H1 (cell line): ENCODE data around the gene LMBR1. TPM values are rescaled to one million over a fixed set of nuclear protein-coding genes. Genes with fewer than 3 reads are reported as not detected.

Experiments used
- CTCF ChIA-PET: fragments of 300-600 bp; sonication (Branson Sonifier 250); formaldehyde crosslinking; loops from one replicate; lab custom pipeline; 2021; ENCODE audit not compliant: partially characterized antibody; lab: Charles Lee
- POLR2A ChIA-PET: fragments of 300-600 bp; sonication (Branson Sonifier 250); formaldehyde crosslinking; loops from one replicate; lab custom pipeline; 2021; ENCODE audit warnings: inconsistent platforms; ENCODE audit not compliant: partially characterized antibody; lab: Charles Lee
- DNase-seq, 2 experiments: peaks; one replicate each; pipeline versions ENCODE4 v3.0.0 to v3.0.0-alpha.2; 2010 to 2022; ENCODE audit warnings: low spot score in 2 of 2, low read depth in 1 of 2, mixed read lengths in 1 of 2
- FAIRE-seq: peaks from 2 replicates; lab custom pipeline; 2011; peaks lifted over from hg19 to GRCh38; lab: Jason Lieb, UNC
- H2AFZ ChIP-seq: 2 replicates; pipeline ENCODE4 v1.8.1; 2012; ENCODE audit warnings: low read length, inconsistent platforms
- H2AK5ac ChIP-seq: 2 replicates; pipeline ENCODE4 v1.6.1; 2013; ENCODE audit warnings: low read depth, low read length
- H2BK120ac ChIP-seq: replicated peaks from 2 replicates; pipeline ENCODE3; 2013; ENCODE audit warnings: low read depth, low read length, inconsistent platforms
- H2BK12ac ChIP-seq: 2 replicates; pipeline ENCODE4 v1.6.1; 2013; ENCODE audit warnings: low read depth, low read length
- H2BK15ac ChIP-seq: 2 replicates; pipeline ENCODE4 v1.6.1; 2013; ENCODE audit warnings: low read length
- H2BK20ac ChIP-seq: 2 replicates; pipeline ENCODE4 v1.6.1; 2013; ENCODE audit warnings: low read length
- H2BK5ac ChIP-seq: 2 replicates; pipeline ENCODE4 v1.6.1; 2013; ENCODE audit warnings: low read depth, low read length
- H3K14ac ChIP-seq: 2 replicates; pipeline ENCODE4 v1.6.1; 2013; ENCODE audit warnings: inconsistent platforms; ENCODE audit not compliant: insufficient read length
- H3K18ac ChIP-seq: 2 replicates; pipeline ENCODE4 v1.6.1; 2013; ENCODE audit warnings: low read length; ENCODE audit errors: extremely low read depth
- H3K23ac ChIP-seq: 2 replicates; pipeline ENCODE4 v1.6.1; 2013; ENCODE audit warnings: inconsistent platforms; ENCODE audit not compliant: insufficient read length
- H3K23me2 ChIP-seq: 2 replicates; pipeline ENCODE4 v1.6.1; 2013; ENCODE audit warnings: low read depth, low read length
- H3K27ac ChIP-seq: 2 replicates; pipeline ENCODE4 v1.6.1; 2011; ENCODE audit warnings: low read depth, low read length, inconsistent platforms
- H3K27me3 ChIP-seq, 4 experiments: replicated peaks in 1 of 4; 1 replicate in 1 of 4; 2 replicates in 3 of 4; pipeline versions ENCODE4 v1.6.1 to v1.8.1; 2011 to 2013; ENCODE audit warnings: low read length in 3 of 4, mild to moderate bottlenecking in 3 of 4, inconsistent platforms in 2 of 4, mixed read lengths in 2 of 4, moderate library complexity in 1 of 4; ENCODE audit not compliant: control insufficient read depth in 3 of 4, insufficient read depth in 3 of 4; ENCODE audit errors: extremely low read depth in 1 of 4
- H3K36me3 ChIP-seq, 4 experiments: 2 replicates each; pipeline versions ENCODE4 v1.6.1 to v1.8.1; 2011 to 2013; ENCODE audit warnings: mild to moderate bottlenecking in 4 of 4, low read length in 3 of 4, moderate library complexity in 2 of 4, control low read depth in 1 of 4, inconsistent platforms in 1 of 4; ENCODE audit not compliant: insufficient read depth in 4 of 4, control insufficient read depth in 2 of 4
- H3K4ac ChIP-seq: replicated peaks from 2 replicates; pipeline ENCODE3; 2013; ENCODE audit warnings: low read length, low read depth, mixed read lengths, inconsistent platforms; ENCODE audit not compliant: insufficient read length
- H3K4me1 ChIP-seq, 4 experiments: replicated peaks in 1 of 4; 1 replicate in 1 of 4; 2 replicates in 3 of 4; pipeline versions ENCODE4 v1.6.1 to v1.8.1; 2011 to 2013; ENCODE audit warnings: low read length in 3 of 4, inconsistent platforms in 2 of 4, mixed read lengths in 1 of 4; ENCODE audit not compliant: insufficient read depth in 4 of 4, control insufficient read depth in 3 of 4
- H3K4me2 ChIP-seq, 2 experiments: 2 replicates each; pipeline versions ENCODE4 v1.6.1 to v1.8.1; 2011 to 2013; ENCODE audit warnings: low read depth in 2 of 2, low read length in 2 of 2, control low read depth in 1 of 2, inconsistent platforms in 1 of 2, mild to moderate bottlenecking in 1 of 2; ENCODE audit not compliant: insufficient read depth in 1 of 2
- H3K4me3 ChIP-seq, 4 experiments: fragments of 200-600, 300-600 bp in 1 of 4; sonication (generic), shearing (Covaris generic), sonication (Bioruptor Twin) in 1 of 4; 2 replicates each; pipeline versions ENCODE4 v1.5.1 to v1.8.1; 2011 to 2016; ENCODE audit warnings: low read length in 4 of 4, low read depth in 3 of 4, control low read depth in 2 of 4, inconsistent platforms in 2 of 4, mild to moderate bottlenecking in 2 of 4, mixed read lengths in 1 of 4, moderate library complexity in 1 of 4; ENCODE audit not compliant: insufficient read depth in 2 of 4; ENCODE audit errors: extremely low read depth in 1 of 4
- H3K56ac ChIP-seq: replicated peaks from 2 replicates; pipeline ENCODE3; 2013; ENCODE audit warnings: low read depth, mild to moderate bottlenecking, mixed read lengths, low read length, inconsistent platforms; ENCODE audit not compliant: insufficient read length
- H3K79me1 ChIP-seq: 2 replicates; pipeline ENCODE4 v1.6.1; 2013; ENCODE audit warnings: low read depth, low read length, control low read depth
- H3K79me2 ChIP-seq, 2 experiments: 2 replicates each; pipeline versions ENCODE4 v1.6.1 to v1.8.1; 2012 to 2013; ENCODE audit warnings: low read length in 2 of 2, mild to moderate bottlenecking in 2 of 2, inconsistent platforms in 1 of 2; ENCODE audit not compliant: insufficient read depth in 2 of 2, control insufficient read depth in 1 of 2
- H3K9ac ChIP-seq, 4 experiments: replicated peaks in 1 of 4; 1 replicate in 1 of 4; 2 replicates in 3 of 4; pipeline versions ENCODE4 v1.6.1 to v1.8.1; 2011 to 2013; ENCODE audit warnings: low read depth in 3 of 4, low read length in 3 of 4, control low read depth in 2 of 4, mild to moderate bottlenecking in 2 of 4, moderate library complexity in 2 of 4, inconsistent platforms in 1 of 4; ENCODE audit errors: extremely low read depth in 1 of 4
- H3K9me3 ChIP-seq, 2 experiments: 2 replicates each; pipeline versions ENCODE4 v1.6.1 to v1.8.1; 2012 to 2013; ENCODE audit warnings: mild to moderate bottlenecking in 2 of 2, moderate library complexity in 2 of 2, control low read depth in 1 of 2, inconsistent platforms in 1 of 2, low read depth in 1 of 2, low read length in 1 of 2, mixed read lengths in 1 of 2; ENCODE audit not compliant: insufficient read depth in 2 of 2
- H4K20me1 ChIP-seq, 2 experiments: replicated peaks in 1 of 2; 2 replicates each; pipeline versions ENCODE3 to v1.8.1; 2011 to 2013; ENCODE audit warnings: inconsistent platforms in 2 of 2, low read length in 2 of 2, mild to moderate bottlenecking in 1 of 2; ENCODE audit not compliant: insufficient read depth in 2 of 2, control insufficient read depth in 1 of 2
- H4K5ac ChIP-seq: 2 replicates; pipeline ENCODE4 v1.6.1; 2013; ENCODE audit warnings: low read length, low read depth, mixed read lengths, inconsistent platforms; ENCODE audit not compliant: insufficient read length
- H4K8ac ChIP-seq: 2 replicates; pipeline ENCODE4 v1.8.0; 2013; ENCODE audit warnings: mild to moderate bottlenecking, moderate library complexity, low read length, inconsistent platforms; ENCODE audit not compliant: insufficient read depth; ENCODE audit errors: extremely low read depth
- H4K91ac ChIP-seq: replicated peaks from 2 replicates; pipeline ENCODE3; 2013; ENCODE audit warnings: low read length, mixed read lengths, inconsistent platforms; ENCODE audit not compliant: insufficient read length
- EGR1 ChIP-seq: IDR thresholded peaks from 2 replicates; pipeline ENCODE4 v1.6.1; 2011; ENCODE audit warnings: low read depth, low read length, borderline replicate concordance
- EP300 ChIP-seq, 2 experiments: IDR thresholded peaks; 1 replicate in 1 of 2; 2 replicates in 1 of 2; pipeline ENCODE4 v1.6.1; 2011 to 2012; ENCODE audit warnings: low read depth in 2 of 2, low read length in 2 of 2, mild to moderate bottlenecking in 2 of 2, borderline replicate concordance in 1 of 2, inconsistent platforms in 1 of 2, moderate library complexity in 1 of 2
- GTF2F1 ChIP-seq: IDR thresholded peaks from 2 replicates; pipeline ENCODE4 v1.6.1; 2012; ENCODE audit warnings: low read depth, low read length, improper control_type of control experiment, borderline replicate concordance
- JUN ChIP-seq: IDR thresholded peaks from 2 replicates; pipeline ENCODE4 v1.6.1; 2011; ENCODE audit warnings: low read depth, mild to moderate bottlenecking, improper control_type of control experiment, low read length
- JUND ChIP-seq: IDR thresholded peaks from 2 replicates; pipeline ENCODE4 v1.6.1; 2011; ENCODE audit warnings: mild to moderate bottlenecking, improper control_type of control experiment, low read length
- KDM4A ChIP-seq: IDR thresholded peaks from one replicate; pipeline ENCODE4 v1.7.1; 2012; ENCODE audit warnings: low read depth, mild to moderate bottlenecking, moderate library complexity, low read length, inconsistent platforms; ENCODE audit not compliant: severe bottlenecking
- NRF1 ChIP-seq: IDR thresholded peaks from 2 replicates; pipeline ENCODE4 v1.6.1; 2011; ENCODE audit warnings: mild to moderate bottlenecking, low read depth, low read length, improper control_type of control experiment
- RAD21 ChIP-seq, 2 experiments: IDR thresholded peaks in 1 of 2; conservative IDR thresholded peaks in 1 of 2; 2 replicates each; pipeline ENCODE4 v1.6.1; 2011; ENCODE audit warnings: low read depth in 2 of 2, low read length in 2 of 2, improper control_type of control experiment in 1 of 2, inconsistent platforms in 1 of 2, mild to moderate bottlenecking in 1 of 2, moderate library complexity in 1 of 2
- SP2 ChIP-seq: IDR thresholded peaks from 2 replicates; pipeline ENCODE4 v1.6.1; 2012; ENCODE audit warnings: mild to moderate bottlenecking, low read length, inconsistent platforms
- SP4 ChIP-seq: IDR thresholded peaks from 2 replicates; pipeline ENCODE4 v1.6.1; 2012; ENCODE audit warnings: low read length, inconsistent platforms
- ZNF274 ChIP-seq: IDR thresholded peaks from 2 replicates; pipeline ENCODE4 v1.7.0; 2012; ENCODE audit warnings: low read length, borderline replicate concordance; ENCODE audit errors: extremely low read depth
- WGBS, 2 experiments: shearing (Covaris generic) in 1 of 2; methylation state at CpG; one replicate each; pipeline versions ENCODE4 v1.1.6 to v1.1.7; 2013 to 2015; ENCODE audit warnings: low lambda C conversion rate in 2 of 2, mixed read lengths in 2 of 2, inconsistent platforms in 1 of 2, low coverage in 1 of 2, missing lambda C conversion rate in 1 of 2; ENCODE audit not compliant: insufficient replicate concordance in 2 of 2, insufficient coverage in 1 of 2, insufficient read length in 1 of 2; ENCODE audit errors: extremely low coverage in 1 of 2, missing lambda C conversion rate in 1 of 2; 5-methylcytosine and 5-hydroxymethylcytosine counted together
- polyA plus RNA-seq, 7 experiments: library from polyadenylated mRNA; depleted of rRNA in 3 of 7; stranded (reverse) in 5 of 7; unstranded in 2 of 7; fragments of >200 nt in 5 of 7; fragments of 200-250 nt in 2 of 7; gene quantifications; 1 replicate in 5 of 7; 2 replicates in 1 of 7; 4 replicates in 1 of 7; pipeline versions ENCODE4 v1.2.1 to v1.2.3, GENCODE V29; 2011 to 2013; ENCODE audit warnings: missing spikeins in 2 of 7, mixed read lengths in 2 of 7
- total RNA-seq: library from RNA; stranded (reverse); fragmentation: NEBNext Ultra II Directional; extraction: Animal tissue kit (Norgen Biotek cat#: 25700); gene quantifications from 2 replicates; pipeline ENCODE4 v1.2.1, GENCODE V29; 2021
- TF ChIP-seq, protein P1 (sequence below): IDR thresholded peaks from 2 replicates; pipeline ENCODE4 v1.6.1; 2011; ENCODE audit warnings: low read depth, mild to moderate bottlenecking, low read length; ENCODE audit not compliant: insufficient read depth

The LMBR1 gene
- total and polyA plus RNA-seq, 2 of the 8 experiments (the other 6 are each of a cell fraction or from before 2014, with no cell fraction given): 15.1 to 70.4 TPM

DNA sequence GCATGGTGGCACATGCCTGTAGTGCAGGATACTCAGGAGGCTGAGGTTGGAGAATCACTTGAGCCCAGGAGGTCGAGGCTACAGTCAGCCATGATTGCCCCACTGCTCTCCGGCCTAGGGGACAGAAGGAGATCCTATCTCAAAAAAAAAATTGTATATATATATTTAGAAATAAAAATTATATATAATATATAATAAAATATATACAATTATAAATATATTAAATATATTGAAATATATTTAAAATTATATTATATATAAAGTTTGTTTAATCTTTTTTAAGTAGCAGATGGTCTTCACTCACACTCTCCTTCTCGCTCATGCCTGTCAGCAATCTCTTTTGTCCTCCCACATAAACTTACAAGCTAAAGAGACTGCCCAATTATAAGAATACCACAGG, 58.5 kb downstream of the LMBR1 start:
- no peak overlapping the region for H3K56ac ChIP-seq
- no peak overlapping the region for H4K91ac ChIP-seq
- H3K4me1 ChIP-seq: peaks cover 0 to 3% (median 0%) of the 10 kb centered on the region in 4 experiments; a peak in 1 of 7 replicates
- H2AK5ac ChIP-seq: no peak overlapping the region
- no peak overlapping the region for H3K4ac ChIP-seq
- no peak overlapping the region for H3K4me3 ChIP-seq
- no peaks in the 10 kb centered on the region for H4K20me1 ChIP-seq
- H3K36me3 ChIP-seq: peaks cover 0 to 12% (median 0%) of the 10 kb centered on the region in 4 experiments; a peak in 3 of 8 replicates
- H4K8ac ChIP-seq: no peak overlapping the region
- peaks cover 0 to 5% of the 10 kb centered on the region in 2 experiments; a peak in 1 of 4 replicates for H3K79me2 ChIP-seq
- no peak overlapping the region for H4K5ac ChIP-seq
- no peaks in the 10 kb centered on the region for H3K9me3 ChIP-seq
- H2BK12ac ChIP-seq: no peak overlapping the region
- no peak overlapping the region for H2BK20ac ChIP-seq
- CTCF ChIA-PET: interaction anchor here (1.3 kb wide), 1 partner anchor 150 kb away, joined by 4 read pairs; no protein-coding TSS in a partner anchor
- no peak for DNase-seq
- no peak overlapping the region for H3K9ac ChIP-seq
- H2BK120ac ChIP-seq: no peak overlapping the region
- peaks cover 2% of the 10 kb centered on the region for H3K79me1 ChIP-seq
- H2BK5ac ChIP-seq: no peak overlapping the region
- H3K18ac ChIP-seq: no peak overlapping the region
- WGBS, 2 experiments: 90% methylated on average over 3 of the region's 3 CpGs; no CpG with 5 or more reads in 1 of the 2 experiments
- H2AFZ ChIP-seq: no peak overlapping the region
- POLR2A ChIA-PET: no interaction called here
- no peak overlapping the region for H3K14ac ChIP-seq
- no peak overlapping the region for H3K27ac ChIP-seq
- no peak overlapping the region for H3K4me2 ChIP-seq
- FAIRE-seq: no peak
- H3K27me3 ChIP-seq: no peaks in the 10 kb centered on the region
- H2BK15ac ChIP-seq: no peak overlapping the region
- H3K23ac ChIP-seq: no peak overlapping the region
- H3K23me2 ChIP-seq: no peaks in the 10 kb centered on the region
- no peak for TF ChIP-seq SP2
- TF ChIP-seq EGR1: no peak
- no peak for TF ChIP-seq GTF2F1
- no peak for TF ChIP-seq ZNF274
- TF ChIP-seq NRF1: no peak
- TF ChIP-seq RAD21 (IDR thresholded peaks at IDR 0.05 in 1 of 2, conservative IDR thresholded peaks at IDR 0.05 in 1 of 2; ENCODE audit: low read depth in 2 of 2, low read length in 2 of 2): no peak
- TF ChIP-seq JUND: no peak
- TF ChIP-seq JUN: no peak
- TF ChIP-seq KDM4A: no peak
- no peak for TF ChIP-seq EP300 (IDR thresholded peaks at IDR 0.05; ENCODE audit: borderline replicate concordance in 1 of 2, low read depth in 2 of 2, low read length in 2 of 2)
- TF ChIP-seq SP4: no peak
- TF ChIP-seq, protein P1, sequence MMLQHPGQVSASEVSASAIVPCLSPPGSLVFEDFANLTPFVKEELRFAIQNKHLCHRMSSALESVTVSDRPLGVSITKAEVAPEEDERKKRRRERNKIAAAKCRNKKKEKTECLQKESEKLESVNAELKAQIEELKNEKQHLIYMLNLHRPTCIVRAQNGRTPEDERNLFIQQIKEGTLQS: no peak
